ENCODE measurements around the gene PPP1R14D.

- TF ChIP-seq CTCF (IDR thresholded peaks at IDR 0.05), result no peak
- no peak for TF ChIP-seq POLR2AphosphoS5 (IDR thresholded peaks at IDR 0.05)
Observed at GRCh38 chr15:40832903-40833302, 4.4 kb upstream of the PPP1R14D start.

Measured in prostate gland (tissue), 2 donors.